GM03348 (cell line): Measurements from ENCODE around the gene TMPRSS4.

Experiments
- DNase-seq: peaks from one replicate; pipeline ENCODE4 v3.0.0; 2012; ENCODE audit warnings: low spot score

TMPRSS4 gene

DNA sequence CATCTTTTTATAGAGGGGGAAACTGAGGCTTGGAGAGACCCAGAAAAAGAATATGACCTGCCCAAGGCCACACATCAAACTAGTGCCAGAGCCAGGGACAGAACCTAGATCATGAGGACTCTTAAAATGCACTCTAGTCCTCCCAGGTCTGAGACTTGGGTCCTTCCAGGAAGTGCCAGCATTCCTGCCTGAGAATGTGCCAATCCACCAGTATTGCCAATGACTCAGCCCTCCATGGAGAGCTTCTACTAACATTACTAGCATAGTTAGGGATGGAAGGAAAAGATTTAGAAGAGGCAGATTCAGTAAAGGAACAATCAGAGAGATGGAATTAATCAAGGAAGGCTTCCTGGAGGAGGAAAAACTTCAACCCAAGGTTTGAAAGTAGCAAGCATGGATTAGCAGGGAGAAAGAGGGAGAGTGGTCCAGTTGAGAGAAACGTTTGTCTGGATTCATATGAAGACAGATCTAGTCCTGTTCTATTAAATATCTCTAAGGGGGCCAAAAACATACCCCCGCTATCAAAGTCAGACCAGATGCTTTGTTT, 30.0 kb downstream of the TMPRSS4 start:
- no peak for DNase-seq

DNA sequence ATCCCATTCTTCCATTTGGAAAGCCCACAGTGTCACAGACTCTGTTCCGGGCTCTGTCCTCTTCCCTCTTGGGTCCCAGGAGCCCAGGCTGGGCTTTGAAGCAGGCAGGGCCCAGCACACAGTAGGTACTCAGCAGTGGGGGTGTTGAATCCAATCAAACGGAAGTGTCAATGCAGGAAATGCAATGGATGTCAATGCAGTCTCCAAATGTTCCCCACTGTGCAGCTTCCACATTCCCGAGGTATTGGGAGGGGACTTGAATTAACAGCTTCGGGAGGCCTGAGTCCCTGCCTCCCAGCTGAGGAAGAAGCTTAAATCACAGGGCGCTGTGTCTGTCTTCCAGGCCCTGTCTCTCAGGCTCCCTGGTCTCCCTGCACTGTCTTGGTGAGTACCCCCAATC, 31.6 kb downstream of the TMPRSS4 start:
- DNase-seq, result no peak

DNA sequence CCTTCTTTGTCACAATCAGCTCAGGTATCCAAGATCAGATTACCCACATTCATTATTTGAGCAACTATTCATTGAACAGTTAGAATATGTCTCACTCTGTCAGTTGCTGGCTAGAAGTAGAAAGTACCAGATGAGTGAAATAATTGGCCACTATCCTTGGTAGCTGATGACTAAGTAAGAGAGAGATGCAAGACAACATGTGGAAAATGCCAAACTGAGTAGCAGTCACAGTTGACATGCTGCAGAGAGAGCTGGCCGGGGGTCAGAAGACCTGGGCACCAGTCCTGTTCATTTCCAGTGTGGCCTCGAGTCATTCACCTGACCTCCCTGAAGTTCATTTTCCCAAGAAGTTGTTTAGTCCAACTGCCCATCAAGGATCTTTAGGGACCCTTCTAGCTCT, 32.4 kb downstream of the TMPRSS4 start:
- peak; percentile 30 for DNase-seq

DNA sequence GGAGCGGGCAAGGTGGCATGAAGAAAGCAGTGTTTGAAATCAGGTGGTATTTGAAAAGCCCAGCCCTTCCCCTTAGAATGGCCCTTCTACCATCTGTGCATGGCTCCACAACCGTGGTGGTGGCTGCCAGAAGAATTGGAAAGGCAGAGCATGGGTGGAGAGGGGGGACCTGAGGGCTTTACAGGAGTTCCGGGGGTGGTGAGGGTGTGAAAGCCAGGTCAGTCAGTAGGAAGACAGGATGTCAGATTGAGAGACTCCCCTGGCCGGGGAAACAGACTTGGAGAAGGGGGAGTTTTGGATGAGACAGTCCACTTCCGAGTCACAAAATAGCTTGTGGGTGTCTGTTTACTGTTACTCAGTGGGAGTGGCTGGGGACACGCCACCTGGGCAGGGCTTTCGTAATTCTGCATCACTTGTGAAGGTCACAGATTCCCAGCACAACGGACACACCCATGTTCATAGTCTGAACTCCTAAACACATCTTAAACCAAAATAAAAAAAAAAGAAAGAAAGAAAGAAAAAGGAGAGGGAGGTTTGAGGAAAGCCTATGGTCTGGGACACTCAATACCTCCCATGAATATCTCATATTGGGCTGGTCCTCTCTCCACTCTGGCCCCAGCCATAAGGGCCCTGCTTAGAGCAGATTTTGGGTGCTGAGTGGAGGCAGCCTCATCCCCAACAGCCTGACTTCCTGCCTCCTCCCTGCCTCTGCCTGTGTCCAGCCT, 34.3 kb downstream of the TMPRSS4 start:
- DNase-seq, result no peak

DNA sequence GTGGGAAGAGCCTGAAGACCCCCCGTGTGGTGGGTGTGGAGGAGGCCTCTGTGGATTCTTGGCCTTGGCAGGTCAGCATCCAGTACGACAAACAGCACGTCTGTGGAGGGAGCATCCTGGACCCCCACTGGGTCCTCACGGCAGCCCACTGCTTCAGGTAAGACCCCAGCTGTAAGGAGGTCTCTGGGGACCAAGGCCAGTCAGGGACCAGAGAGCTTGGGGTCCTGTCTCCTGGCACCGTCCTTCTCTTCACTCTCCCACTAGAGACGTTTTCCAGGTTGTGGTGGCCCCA, 34.8 kb downstream of the TMPRSS4 start:
- DNase-seq, result no peak

DNA sequence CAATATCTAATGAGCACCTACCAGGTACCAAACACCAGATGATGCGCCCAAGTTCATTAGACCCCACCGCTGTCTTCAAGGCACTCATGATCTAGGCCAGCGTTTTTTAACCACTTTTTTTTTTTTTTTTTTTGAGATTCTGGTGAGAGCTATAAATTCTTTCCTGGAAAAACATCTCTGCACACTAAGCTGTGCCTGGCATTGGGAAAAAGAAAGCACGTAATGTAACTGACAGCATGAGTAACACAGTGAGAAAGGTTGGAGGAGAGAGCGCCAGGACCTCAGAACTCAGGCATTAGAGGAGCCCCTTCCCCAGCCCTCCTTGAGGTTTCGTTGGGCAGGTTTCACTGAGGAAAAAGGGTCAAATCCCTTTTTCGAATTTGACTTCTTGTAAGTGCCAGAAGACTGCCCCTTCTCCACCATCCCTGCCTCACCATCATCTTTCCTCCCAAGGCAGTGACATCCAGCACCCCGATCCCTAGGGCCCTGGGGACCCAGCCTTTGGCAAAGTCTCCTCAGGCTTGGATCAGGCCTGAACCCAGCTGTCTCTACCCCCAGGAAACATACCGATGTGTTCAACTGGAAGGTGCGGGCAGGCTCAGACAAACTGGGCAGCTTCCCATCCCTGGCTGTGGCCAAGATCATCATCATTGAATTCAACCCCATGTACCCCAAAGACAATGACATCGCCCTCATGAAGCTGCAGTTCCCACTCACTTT, 36.0 kb downstream of the TMPRSS4 start:
- DNase-seq, result no peak

DNA sequence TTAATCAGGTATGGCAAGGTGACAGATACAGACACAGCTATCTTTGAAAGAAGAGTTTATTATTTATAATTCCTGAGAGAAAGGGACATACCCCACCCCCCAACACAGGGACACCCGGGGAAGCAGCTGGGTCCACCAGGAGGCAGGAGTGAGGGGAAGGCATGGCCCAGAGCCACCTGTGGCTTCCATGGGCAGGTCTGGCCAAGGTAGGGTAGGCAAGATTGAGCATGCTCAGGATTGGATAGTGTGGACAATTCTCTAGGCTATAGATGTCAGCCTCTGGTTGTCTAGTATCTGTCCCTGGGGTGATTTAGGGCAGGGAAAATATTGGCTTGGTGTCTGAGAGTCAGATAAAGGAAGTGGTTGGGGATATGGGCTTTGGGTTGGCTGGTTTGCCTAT, 37.4 kb downstream of the TMPRSS4 start:
- no peak for DNase-seq

DNA sequence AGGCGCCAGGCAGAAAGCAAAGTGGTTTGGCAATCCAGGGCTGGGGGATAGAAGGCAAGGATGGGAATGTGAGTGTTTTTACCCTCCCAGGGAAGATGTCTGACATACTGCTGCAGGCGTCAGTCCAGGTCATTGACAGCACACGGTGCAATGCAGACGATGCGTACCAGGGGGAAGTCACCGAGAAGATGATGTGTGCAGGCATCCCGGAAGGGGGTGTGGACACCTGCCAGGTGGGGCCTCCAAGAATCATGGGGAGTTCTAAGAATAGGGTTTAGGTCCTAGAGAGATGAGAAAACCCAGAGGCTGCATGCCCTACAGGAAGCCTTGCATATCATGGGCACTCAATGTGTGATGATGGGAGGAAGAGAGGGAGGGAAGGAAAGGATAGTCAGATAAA, 38.2 kb downstream of the TMPRSS4 start:
- no peak for DNase-seq

DNA sequence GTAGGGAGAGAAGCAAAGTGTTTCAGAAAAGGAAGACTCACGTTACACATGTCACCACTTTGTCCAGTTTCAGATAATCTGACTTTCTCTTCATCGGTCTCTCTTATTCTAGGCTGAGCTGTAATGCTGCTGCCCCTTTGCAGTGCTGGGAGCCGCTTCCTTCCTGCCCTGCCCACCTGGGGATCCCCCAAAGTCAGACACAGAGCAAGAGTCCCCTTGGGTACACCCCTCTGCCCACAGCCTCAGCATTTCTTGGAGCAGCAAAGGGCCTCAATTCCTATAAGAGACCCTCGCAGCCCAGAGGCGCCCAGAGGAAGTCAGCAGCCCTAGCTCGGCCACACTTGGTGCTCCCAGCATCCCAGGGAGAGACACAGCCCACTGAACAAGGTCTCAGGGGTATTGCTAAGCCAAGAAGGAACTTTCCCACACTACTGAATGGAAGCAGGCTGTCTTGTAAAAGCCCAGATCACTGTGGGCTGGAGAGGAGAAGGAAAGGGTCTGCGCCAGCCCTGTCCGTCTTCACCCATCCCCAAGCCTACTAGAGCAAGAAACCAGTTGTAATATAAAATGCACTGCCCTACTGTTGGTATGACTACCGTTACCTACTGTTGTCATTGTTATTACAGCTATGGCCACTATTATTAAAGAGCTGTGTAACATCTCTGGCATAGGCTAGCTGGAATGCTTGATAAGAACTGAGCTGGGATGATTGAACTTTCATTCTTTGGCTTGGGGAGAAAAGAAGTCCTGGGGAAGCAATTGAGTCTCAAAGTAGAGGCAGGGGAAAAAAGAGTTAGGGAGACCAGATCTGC, 41.1 kb downstream of the TMPRSS4 start:
- no peak for DNase-seq

DNA sequence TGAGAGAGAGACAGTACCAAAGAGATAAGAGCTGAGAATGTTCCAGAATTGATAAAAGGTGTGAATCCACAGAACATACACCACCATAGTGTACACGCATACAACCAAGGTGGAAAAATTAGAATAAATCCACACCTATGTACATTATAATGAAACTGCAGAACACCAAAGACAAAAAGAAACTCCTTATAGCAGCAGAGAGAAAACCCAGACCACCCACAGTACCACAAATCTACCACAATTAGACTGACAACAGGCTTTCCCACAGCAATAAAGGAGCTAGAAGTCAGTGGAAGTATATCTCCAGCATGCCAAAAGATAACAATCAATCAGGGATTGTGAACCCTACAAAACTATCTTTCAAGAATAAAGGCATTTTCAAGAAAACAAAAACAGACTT, 43.9 kb downstream of the TMPRSS4 start:
- DNase-seq, result no peak

DNA sequence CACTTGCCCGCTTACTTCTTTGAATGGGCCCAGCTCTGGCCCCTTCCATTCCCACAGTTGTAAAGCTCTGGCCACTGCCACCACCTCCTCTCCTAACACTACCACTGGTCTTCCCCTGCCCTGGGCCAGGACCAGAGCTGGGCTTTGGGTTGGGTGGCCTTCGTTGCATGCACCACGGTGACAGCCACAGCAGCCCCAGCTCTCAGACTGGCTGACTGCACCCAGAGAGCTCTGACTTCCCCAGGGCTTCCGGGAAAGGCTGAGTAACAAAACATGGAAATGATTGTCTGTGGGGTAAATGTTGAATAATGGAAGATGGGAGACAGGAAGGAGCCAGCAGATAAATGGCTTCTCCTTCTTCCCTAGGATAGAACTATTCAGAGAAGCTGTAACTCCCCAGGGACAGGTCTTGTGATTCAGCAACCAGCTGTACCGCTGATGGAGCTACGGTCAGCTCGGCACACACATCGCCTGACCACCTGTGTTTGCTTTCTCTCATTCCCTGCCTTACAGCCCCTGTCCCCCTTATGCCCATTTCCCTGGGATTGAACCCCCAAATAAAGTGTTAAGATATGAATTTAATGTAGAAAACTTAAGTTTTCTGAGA, 48.2 kb downstream of the TMPRSS4 start:
- DNase-seq, result no peak

DNA sequence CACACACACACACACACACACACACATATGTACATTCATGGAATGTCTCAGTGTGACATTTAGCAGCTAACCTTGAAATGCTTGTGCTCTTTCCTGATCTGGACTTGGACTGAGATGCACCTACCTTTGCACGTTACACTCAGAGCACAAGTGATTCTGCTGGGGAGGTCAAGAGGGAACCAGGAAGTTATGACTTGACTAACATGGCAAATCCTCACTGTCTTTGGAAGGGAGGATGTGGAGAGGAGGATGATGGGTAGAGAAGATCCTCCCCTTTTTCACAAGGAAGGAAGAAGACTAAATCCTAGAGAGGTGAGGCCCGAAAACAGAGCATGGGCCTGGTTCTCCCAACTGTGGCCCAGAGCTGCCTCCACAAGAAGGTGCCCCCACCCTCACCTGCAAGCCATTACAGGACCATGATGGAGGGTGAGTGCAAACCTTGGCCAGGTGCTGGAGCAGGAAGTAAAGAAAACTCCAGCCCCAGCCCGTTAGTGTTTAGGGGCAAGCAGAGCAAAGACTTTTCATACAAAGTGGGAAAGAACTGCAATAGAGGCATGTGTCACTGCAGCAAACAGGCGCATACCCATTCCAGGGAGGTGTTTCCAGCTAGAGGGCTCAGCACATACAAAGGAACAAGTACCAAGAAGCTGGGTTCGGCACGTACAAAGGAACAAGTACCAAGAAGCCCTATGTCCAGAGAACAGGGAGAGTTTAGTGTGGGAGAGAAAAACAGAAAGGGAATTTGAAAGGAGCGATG, 49.4 kb downstream of the TMPRSS4 start:
- no peak for DNase-seq

DNA sequence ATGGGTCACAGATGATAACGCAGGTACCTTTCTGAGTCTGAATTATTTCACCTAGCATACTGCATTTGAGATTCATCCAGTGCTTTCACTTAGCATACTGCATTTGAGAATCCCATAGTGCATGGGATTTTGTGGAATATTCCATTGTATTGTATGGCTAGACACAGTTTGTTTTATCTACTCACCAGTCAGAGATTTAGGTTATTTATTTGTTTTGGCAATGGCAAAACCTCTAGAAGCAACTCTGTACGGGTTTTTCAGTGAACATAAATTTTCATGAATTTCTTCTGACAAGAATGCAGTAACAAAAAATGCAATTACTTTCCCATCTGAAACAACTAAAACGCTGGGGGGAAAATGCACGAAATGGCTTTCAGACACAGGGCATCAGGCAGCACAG, 51.4 kb downstream of the TMPRSS4 start:
- DNase-seq, result no peak

DNA sequence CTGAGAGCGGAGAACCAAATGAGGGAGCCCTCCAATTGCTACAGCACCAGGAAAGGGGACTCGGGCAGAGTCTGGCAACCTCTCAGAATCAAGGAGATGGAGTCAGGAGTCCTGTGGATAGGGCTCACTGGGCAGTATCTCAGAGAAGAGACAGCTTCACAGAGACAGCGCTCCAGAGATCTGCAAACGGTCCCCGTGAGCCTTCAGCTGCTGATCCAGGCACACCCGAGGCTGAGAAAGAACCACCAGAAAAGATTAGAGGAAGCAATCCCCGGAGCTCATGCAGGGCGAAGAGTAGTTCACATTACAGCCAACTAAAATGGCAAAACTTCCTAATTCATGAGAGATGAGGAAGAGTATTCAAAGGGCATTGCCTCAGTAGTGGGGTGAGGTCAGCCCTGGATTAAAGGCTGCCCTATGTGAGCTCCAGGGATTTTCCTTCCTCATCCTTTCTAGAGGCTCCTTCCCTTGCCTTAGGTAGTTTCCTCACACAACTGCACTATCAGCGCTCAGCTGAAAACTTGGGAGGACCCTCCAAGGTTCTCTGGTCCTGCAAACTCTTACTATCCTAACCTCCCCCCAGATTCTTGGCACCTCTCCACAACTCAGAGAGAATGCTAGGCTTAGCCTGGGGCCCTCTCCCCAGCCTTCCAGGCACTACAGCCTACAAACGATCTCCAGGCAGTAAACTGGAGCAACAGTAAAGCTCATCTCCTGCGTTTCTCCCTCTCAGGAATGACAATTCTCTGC, 52.0 kb downstream of the TMPRSS4 start:
- DNase-seq, result no peak

DNA sequence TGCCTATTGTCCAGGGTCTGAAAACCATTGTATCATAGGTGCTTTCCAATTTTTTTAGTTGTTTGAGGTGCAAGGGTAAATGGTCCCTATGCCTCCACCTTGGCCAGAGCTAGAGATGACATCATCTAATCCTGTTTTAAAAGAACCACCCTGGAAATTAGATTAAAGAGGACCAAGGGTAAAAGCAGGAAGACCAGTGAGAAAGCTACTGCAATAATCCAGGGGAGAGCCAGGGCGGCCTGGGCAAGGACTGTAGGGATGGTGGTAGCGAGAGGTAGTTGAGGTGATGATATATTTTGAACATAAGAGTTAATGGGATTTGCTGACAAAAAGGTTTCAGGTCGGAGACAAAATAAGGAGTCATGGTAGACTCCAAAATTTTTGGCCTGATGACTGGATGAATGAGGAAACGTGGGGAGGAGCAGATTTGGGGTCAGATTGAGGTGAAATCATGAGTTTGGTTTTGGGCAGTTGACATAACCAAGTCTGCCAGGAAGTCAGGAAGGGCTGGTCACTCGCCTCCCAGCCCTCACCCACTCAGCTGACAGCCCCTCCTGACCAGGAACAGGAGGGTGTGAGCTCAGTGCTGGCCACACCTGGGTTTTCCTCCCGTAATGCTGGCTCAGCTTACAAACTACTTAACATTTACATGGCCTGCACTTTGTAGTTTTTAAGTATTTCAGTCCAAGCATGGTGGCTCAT, 52.7 kb downstream of the TMPRSS4 start:
- no peak for DNase-seq

DNA sequence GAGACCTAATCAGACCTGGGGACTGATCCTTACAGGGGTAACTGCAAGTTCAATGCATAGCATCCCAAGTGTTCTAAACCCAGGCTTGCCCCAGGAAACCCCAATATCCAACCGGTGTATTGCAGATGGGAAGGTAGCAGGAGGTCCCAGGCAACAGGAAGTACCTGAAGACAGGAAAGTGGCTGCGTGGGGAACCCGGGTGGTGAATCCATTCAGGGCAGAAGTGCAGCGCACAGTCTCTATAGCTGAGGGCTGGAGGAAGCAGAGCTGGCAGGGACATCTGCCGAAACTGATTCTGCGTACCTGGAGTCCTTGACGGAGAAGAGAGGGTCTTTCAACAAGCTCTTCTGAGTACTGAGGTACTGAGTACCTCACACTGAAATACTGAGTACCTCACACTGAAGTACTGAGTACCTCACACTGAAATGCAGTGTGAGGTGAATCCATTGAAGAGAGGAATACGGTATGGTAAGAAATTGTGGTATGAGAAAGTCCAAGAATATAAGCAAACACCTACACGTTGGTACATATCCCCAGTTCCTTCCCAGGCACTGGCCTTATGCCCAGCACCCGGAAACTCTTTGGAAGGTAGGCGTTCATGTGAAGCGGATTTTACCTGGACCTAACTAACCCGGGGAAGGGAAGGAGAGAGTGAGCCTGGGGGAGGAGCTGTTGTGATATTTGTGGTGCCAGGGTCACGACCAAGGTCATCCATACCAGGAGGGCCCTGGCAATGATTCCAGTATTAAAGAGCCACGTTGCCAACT, 55.7 kb downstream of the TMPRSS4 start:
- DNase-seq, result no peak

DNA sequence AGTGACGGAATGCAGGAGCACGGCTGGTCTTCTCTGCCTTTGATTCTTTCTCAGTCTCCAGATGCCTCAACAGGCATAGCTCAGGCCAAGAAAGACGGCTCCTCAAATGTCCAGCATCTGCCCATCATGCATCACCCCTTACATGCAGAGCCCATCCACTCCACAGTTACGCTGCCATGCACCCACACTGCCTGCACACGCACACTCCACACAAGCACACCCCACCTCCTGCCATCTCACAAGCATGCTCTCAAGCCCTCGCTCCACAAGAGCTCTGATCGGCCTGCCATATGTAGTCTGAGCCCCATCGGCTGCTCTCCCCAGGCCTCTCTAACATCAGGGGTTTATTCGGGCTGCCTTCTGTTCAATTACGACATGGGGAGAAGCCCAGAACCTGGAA, 56.9 kb downstream of the TMPRSS4 start:
- DNase-seq, result no peak

DNA sequence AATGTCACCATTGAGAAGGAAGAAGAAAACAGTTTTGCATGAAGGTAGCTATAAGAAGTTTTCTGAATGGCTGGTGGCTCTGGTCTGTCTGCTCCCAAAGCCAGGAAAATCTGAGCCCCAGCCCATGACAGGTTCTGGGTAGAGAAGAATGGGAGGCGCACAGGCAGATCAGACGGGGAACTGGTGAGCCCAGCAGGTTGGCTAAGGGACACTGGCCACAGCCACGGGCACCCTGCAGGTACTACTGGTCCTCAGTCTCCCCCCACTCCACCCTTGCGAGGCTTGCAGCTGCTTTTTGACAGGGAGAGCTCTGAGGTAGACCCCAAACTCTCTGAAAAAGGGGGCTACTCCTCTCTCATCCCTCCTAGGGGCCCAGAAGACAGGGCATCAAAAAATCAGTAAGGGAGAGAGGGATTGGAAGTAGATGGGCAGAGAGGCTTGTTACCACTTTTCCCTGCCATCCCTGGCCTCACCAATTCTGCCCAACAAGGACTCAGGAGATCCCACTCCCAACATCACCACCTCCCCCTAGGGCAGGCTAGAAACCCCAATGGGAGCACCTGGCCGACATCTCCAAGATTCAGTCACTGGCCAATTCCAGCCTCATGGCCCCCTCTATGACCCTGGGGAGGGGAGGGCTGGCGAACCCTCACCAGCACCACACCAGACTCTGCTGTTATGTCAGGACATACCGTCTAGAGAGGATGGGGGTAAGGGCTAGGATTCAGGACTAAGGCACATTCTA, 58.3 kb downstream of the TMPRSS4 start:
- DNase-seq, result no peak

DNA sequence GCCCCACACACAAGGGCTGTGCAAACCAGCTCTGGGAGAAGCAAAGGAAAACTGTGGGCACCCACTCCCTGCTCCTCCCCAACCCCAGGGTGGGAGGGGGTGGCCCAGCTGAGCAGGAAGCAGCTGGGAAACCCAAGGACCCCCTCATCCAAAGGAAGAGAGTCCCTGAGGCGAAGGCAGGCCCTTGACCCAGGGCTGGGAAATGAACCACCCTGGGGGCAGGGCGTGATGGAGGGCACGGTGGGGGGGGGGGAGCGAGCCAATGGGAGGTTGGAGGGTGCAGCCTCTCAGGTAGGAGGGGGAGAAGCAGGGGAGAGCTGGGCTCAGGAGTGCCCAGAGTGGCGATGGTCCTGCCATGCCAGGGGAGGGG, 58.9 kb downstream of the TMPRSS4 start:
- no peak for DNase-seq
